SK-N-SH (cell line): ENCODE data around the gene P3H2. TPM values are rescaled to one million over a fixed set of nuclear protein-coding genes. Genes with fewer than 3 reads are reported as not detected.
A peak's percentile ranks its signal among the peaks of the same experiment; 100 is the strongest.

ENCODE experiments used
- CTCF ChIA-PET: fragments of 300-600, 350-600 bp; formaldehyde crosslinking; extraction: SDS; loops from one replicate; lab custom pipeline; 2021; lab: Yijun Ruan, JAX
- POLR2A ChIA-PET: fragments of 350-600 bp; sonication (Branson Sonifier 250); formaldehyde crosslinking; extraction: SDS; loops from one replicate; lab custom pipeline; 2020; ENCODE audit warnings: antibody characterized with exemption, inconsistent platforms; lab: Yijun Ruan, JAX
- DNase-seq: peaks from one replicate; pipeline ENCODE4 v3.0.0; 2012
- H2AFZ ChIP-seq: fragments of 200-600 bp; sonication (generic); 2 replicates; pipeline ENCODE4 v1.8.1; 2016; ENCODE audit warnings: antibody characterized with exemption, mild to moderate bottlenecking, low read depth
- H3F3A ChIP-seq: fragments of 200-600 bp; sonication (generic); replicated peaks from 2 replicates; pipeline ENCODE3; 2016; ENCODE audit warnings: antibody characterized with exemption, mild to moderate bottlenecking; ENCODE audit not compliant: insufficient read depth
- H3K27ac ChIP-seq, 2 experiments: fragments of 200-500 bp in 1 of 2; fragments of 200-600 bp in 1 of 2; sonication (Bioruptor generic) in 1 of 2; sonication (generic), shearing (Covaris generic) in 1 of 2; 2 replicates each; pipeline versions ENCODE4 v1.5.1 to v1.6.1; 2014 to 2016; ENCODE audit warnings: low read depth in 2 of 2, inconsistent platforms in 1 of 2, low read length in 1 of 2, mild to moderate bottlenecking in 1 of 2, mixed read lengths in 1 of 2
- H3K27me3 ChIP-seq: fragments of 200-600 bp; sonication (generic), shearing (Covaris generic); 2 replicates; pipeline ENCODE4 v1.6.1; 2016; ENCODE audit warnings: mixed run types; ENCODE audit not compliant: insufficient read depth
- H3K36me3 ChIP-seq, 2 experiments: fragments of 200-500 bp in 1 of 2; fragments of 200-600 bp in 1 of 2; sonication (Bioruptor generic) in 1 of 2; sonication (generic) in 1 of 2; replicated peaks in 1 of 2; 2 replicates each; pipeline versions ENCODE3 to v1.5.1; 2014 to 2016; ENCODE audit warnings: low read length in 1 of 2, mild to moderate bottlenecking in 1 of 2; ENCODE audit not compliant: insufficient read depth in 2 of 2, control insufficient read depth in 1 of 2
- H3K4me1 ChIP-seq, 2 experiments: fragments of 200-500 bp in 1 of 2; fragments of 200-600 bp in 1 of 2; sonication (Bioruptor generic) in 1 of 2; sonication (generic), shearing (Covaris generic) in 1 of 2; 2 replicates each; pipeline versions ENCODE4 v1.5.1 to v1.6.1; 2014 to 2016; ENCODE audit warnings: low read depth in 1 of 2, low read length in 1 of 2, mixed run types in 1 of 2; ENCODE audit not compliant: insufficient read depth in 2 of 2, control insufficient read depth in 1 of 2
- H3K4me2 ChIP-seq: fragments of 200-600 bp; sonication (generic), shearing (Covaris generic); 2 replicates; pipeline ENCODE4 v1.6.1; 2017; ENCODE audit warnings: mixed run types
- H3K4me3 ChIP-seq, 2 experiments: fragments of 200-500 bp in 1 of 2; fragments of 200-600 bp in 1 of 2; sonication (Bioruptor generic) in 1 of 2; sonication (generic), shearing (Covaris generic) in 1 of 2; 2 replicates each; pipeline versions ENCODE4 v1.5.1 to v1.8.1; 2014 to 2016; ENCODE audit warnings: low read depth in 2 of 2, inconsistent platforms in 1 of 2, low read length in 1 of 2, mild to moderate bottlenecking in 1 of 2, mixed read lengths in 1 of 2, moderate library complexity in 1 of 2
- H3K79me2 ChIP-seq: fragments of 200-600 bp; sonication (generic); 2 replicates; pipeline ENCODE4 v1.8.1; 2017; ENCODE audit warnings: mild to moderate bottlenecking; ENCODE audit not compliant: insufficient read depth
- H3K9ac ChIP-seq: fragments of 200-600 bp; sonication (generic); 2 replicates; pipeline ENCODE4 v1.6.1; 2017; ENCODE audit warnings: mixed run types
- H3K9me2 ChIP-seq: fragments of 200-600 bp; sonication (generic); 2 replicates; pipeline ENCODE4 v1.6.1; 2017; ENCODE audit warnings: mixed run types
- H3K9me3 ChIP-seq: fragments of 200-600 bp; sonication (generic); 2 replicates; pipeline ENCODE4 v1.6.1; 2017; ENCODE audit warnings: mixed run types, mild to moderate bottlenecking, moderate library complexity
- H4K20me1 ChIP-seq: fragments of 200-600 bp; sonication (generic); 2 replicates; pipeline ENCODE4 v1.6.1; 2017; ENCODE audit warnings: mild to moderate bottlenecking, mixed run types; ENCODE audit not compliant: insufficient read depth
- EP300 ChIP-seq, 2 experiments: IDR thresholded peaks; 2 replicates each; pipeline versions ENCODE4 v1.4.0 to v1.6.1; 2012; ENCODE audit warnings: borderline replicate concordance in 1 of 2, low read depth in 1 of 2, low read length in 1 of 2
- GABPA ChIP-seq: IDR thresholded peaks from 2 replicates; pipeline ENCODE4 v1.4.0; 2012; ENCODE audit warnings: low read depth, mild to moderate bottlenecking
- MEF2A ChIP-seq: IDR thresholded peaks from 2 replicates; pipeline ENCODE4 v1.4.0; 2012; ENCODE audit warnings: low read depth, borderline replicate concordance
- MXI1 ChIP-seq: IDR thresholded peaks from 2 replicates; pipeline ENCODE4 v1.6.1; 2012; ENCODE audit warnings: mild to moderate bottlenecking, low read depth, low read length, improper control_type of control experiment
- NRF1 ChIP-seq: IDR thresholded peaks from 2 replicates; pipeline ENCODE4 v1.6.1; 2012; ENCODE audit warnings: low read depth, mild to moderate bottlenecking, low read length
- RCOR1 ChIP-seq: fragments of 150-350 bp; IDR thresholded peaks from 2 replicates; pipeline ENCODE4 v1.6.1; 2017; ENCODE audit warnings: antibody characterized with exemption, low read length
- RXRA ChIP-seq: IDR thresholded peaks from 2 replicates; pipeline ENCODE4 v1.4.0; 2012; ENCODE audit warnings: low read depth, mild to moderate bottlenecking, borderline replicate concordance
- SIN3A ChIP-seq: IDR thresholded peaks from 2 replicates; pipeline ENCODE4 v1.6.1; 2012; ENCODE audit warnings: low read depth, mild to moderate bottlenecking, low read length, moderate library complexity, borderline replicate concordance
- TAF1 ChIP-seq: IDR thresholded peaks from 2 replicates; pipeline ENCODE4 v1.6.1; 2012; ENCODE audit warnings: low read depth, mild to moderate bottlenecking, low read length, moderate library complexity, borderline replicate concordance
- TCF12 ChIP-seq: IDR thresholded peaks from 2 replicates; pipeline ENCODE4 v1.4.0; 2012
- TEAD4 ChIP-seq: IDR thresholded peaks from 2 replicates; pipeline ENCODE4 v1.4.0; 2012; ENCODE audit warnings: mild to moderate bottlenecking, borderline replicate concordance; ENCODE audit not compliant: insufficient read depth
- YY1 ChIP-seq: IDR thresholded peaks from 2 replicates; pipeline ENCODE4 v1.4.0; 2012; ENCODE audit warnings: low read depth, mild to moderate bottlenecking
- WGBS: methylation state at CpG from one replicate; pipeline ENCODE4 v1.1.6; 2017; ENCODE audit warnings: low lambda C conversion rate; 5-methylcytosine and 5-hydroxymethylcytosine counted together
- polyA plus RNA-seq, 3 experiments: library from polyadenylated mRNA; depleted of rRNA; stranded (reverse); fragments of >200 nt; gene quantifications; 2 replicates each; pipeline ENCODE4 v1.2.3, GENCODE V29; 2012
- TF ChIP-seq, protein P1 (sequence below): fragments of 150-350 bp; IDR thresholded peaks from 2 replicates; pipeline ENCODE4 v1.6.1; 2017; ENCODE audit warnings: antibody characterized with exemption, low read length, low read depth, borderline replicate concordance
- TF ChIP-seq, protein P2 (sequence below): IDR thresholded peaks from 2 replicates; pipeline ENCODE4 v1.4.0; 2012; ENCODE audit warnings: low read depth, borderline replicate concordance

The P3H2 gene
- polyA plus RNA-seq, 1 of the 3 experiments (the other 2 are of a cell fraction): 2.8 TPM

DNA sequence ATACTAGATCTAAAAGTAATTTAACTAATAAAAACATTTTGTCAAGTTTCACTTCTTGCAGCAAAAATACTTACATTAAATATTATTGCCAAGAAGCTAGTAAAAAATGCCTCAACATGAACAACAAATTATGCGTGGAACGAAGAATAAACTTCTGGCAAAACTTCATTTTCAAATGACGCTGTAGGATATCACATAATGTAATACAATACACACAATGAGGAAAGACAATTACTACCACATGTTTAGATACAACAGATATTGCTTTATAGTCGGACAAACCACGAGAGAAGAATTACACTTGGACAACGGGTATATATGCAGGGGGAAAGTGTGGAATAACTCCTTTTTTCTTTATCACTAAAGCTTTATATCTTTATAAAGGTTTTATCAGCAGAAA is 21.6 kb downstream of the P3H2 start:
- no peak overlapping the region for H3K4me3 ChIP-seq
- H3K4me2 ChIP-seq: no peak overlapping the region
- H3K4me1 ChIP-seq: peaks cover 0 to 7% of the 10 kb centered on the region in 2 experiments; a peak in 2 of 4 replicates
- peaks cover 4% of the 10 kb centered on the region for H3F3A ChIP-seq
- H3K27me3 ChIP-seq: no peaks in the 10 kb centered on the region
- ChIA-PET POLR2A (no interaction called here), CTCF (no interaction called here)
- no peaks in the 10 kb centered on the region for H4K20me1 ChIP-seq
- no peaks in the 10 kb centered on the region for H3K9me3 ChIP-seq
- TF ChIP-seq YY1: no peak
- no peak for TF ChIP-seq TAF1
- TF ChIP-seq TCF12: peak; percentile 49
- no peak overlapping the region for H3K9ac ChIP-seq
- no peaks in the 10 kb centered on the region for H3K79me2 ChIP-seq
- H2AFZ ChIP-seq: no peak overlapping the region
- peak; percentile 42 for DNase-seq
- H3K27ac ChIP-seq: no peak overlapping the region; a peak in 1 of 4 replicates
- WGBS: 8% methylated on average over 6 of the region's 6 CpGs
- no peaks in the 10 kb centered on the region for H3K36me3 ChIP-seq
- no peaks in the 10 kb centered on the region for H3K9me2 ChIP-seq

DNA sequence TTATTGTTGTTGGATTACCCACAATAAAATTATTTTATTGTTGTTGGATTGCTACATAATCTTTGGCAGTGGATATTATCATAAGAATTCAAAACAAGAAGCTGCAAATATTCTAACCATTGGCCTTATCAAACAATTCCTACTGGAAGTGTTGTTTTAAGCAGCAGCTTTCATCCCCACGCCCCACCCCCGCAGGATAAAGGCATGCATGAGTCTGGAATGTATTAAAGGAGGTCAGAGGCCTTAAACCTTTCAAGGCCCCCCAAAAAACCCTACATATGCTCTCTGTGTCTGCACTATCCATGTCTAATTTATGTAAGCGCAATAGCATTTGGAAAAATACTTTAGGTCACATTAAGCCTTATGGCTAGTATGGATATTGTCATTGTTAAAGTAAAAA is 23.1 kb downstream of the P3H2 start:
- H3K27me3 ChIP-seq: no peaks in the 10 kb centered on the region
- H3K9ac ChIP-seq: no peak overlapping the region
- H3K4me2 ChIP-seq: no peak overlapping the region
- TF ChIP-seq MXI1 (no peak), MEF2A (no peak), TCF12 (no peak), SIN3A (no peak)
- H3F3A ChIP-seq: peaks cover 4% of the 10 kb centered on the region
- H3K4me3 ChIP-seq: no peak overlapping the region
- POLR2A ChIA-PET: no interaction called here
- no peaks in the 10 kb centered on the region for H3K79me2 ChIP-seq
- H3K27ac ChIP-seq: no peak overlapping the region
- H3K36me3 ChIP-seq: no peaks in the 10 kb centered on the region
- no peaks in the 10 kb centered on the region for H3K9me2 ChIP-seq
- 55% methylated on average over 3 of the region's 3 CpGs for WGBS
- CTCF ChIA-PET: interaction anchor here (0.6 kb wide), 1 partner anchor 11 kb away, joined by 3 read pairs; no protein-coding TSS in a partner anchor
- H3K9me3 ChIP-seq: no peaks in the 10 kb centered on the region
- peaks cover 0 to 22% of the 10 kb centered on the region in 2 experiments; a peak in 3 of 4 replicates for H3K4me1 ChIP-seq
- no peak for DNase-seq
- H2AFZ ChIP-seq: no peak overlapping the region
- H4K20me1 ChIP-seq: no peaks in the 10 kb centered on the region

DNA sequence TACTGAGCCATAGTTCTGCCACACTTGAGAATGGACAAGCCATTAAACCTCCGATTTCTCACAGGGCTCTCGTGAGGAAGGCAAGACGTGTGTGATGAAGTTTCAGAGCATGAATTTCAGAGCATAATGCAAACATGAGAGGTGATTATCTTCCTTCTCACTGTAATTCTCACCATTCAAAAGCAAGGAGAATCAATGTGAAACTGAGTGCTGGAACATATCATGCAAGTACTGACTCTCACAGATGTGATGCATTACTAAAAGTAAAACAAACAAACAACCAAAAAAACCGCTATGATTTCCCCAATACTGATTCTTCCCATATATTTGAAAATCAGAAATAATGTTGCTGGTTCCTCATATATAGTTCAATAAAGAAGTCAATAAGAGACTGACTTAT is 23.7 kb downstream of the P3H2 start:
- H3K36me3 ChIP-seq: no peaks in the 10 kb centered on the region
- no peak overlapping the region for H3K4me2 ChIP-seq
- no peaks in the 10 kb centered on the region for H3K27me3 ChIP-seq
- peaks cover 9% of the 10 kb centered on the region for H3F3A ChIP-seq
- no peak overlapping the region for H3K27ac ChIP-seq
- ChIA-PET CTCF (interaction anchor here (1.1 kb wide), 1 partner anchor 11 kb away, joined by 3 read pairs; no protein-coding TSS in a partner anchor), POLR2A (no interaction called here)
- H3K4me3 ChIP-seq: no peak overlapping the region
- H3K79me2 ChIP-seq: no peaks in the 10 kb centered on the region
- no peak overlapping the region for H3K9ac ChIP-seq
- no peak overlapping the region for H2AFZ ChIP-seq
- no peaks in the 10 kb centered on the region for H3K9me3 ChIP-seq
- no peaks in the 10 kb centered on the region for H3K9me2 ChIP-seq
- H4K20me1 ChIP-seq: no peaks in the 10 kb centered on the region
- DNase-seq: no peak
- peaks cover 0 to 27% of the 10 kb centered on the region in 2 experiments; a peak in 3 of 4 replicates for H3K4me1 ChIP-seq
- TF ChIP-seq RXRA: no peak
- no peak for TF ChIP-seq TEAD4
- TF ChIP-seq EP300 (IDR thresholded peaks at IDR 0.05; ENCODE audit: borderline replicate concordance in 1 of 2, low read depth in 1 of 2, low read length in 1 of 2): no peak
- TF ChIP-seq, protein P1, sequence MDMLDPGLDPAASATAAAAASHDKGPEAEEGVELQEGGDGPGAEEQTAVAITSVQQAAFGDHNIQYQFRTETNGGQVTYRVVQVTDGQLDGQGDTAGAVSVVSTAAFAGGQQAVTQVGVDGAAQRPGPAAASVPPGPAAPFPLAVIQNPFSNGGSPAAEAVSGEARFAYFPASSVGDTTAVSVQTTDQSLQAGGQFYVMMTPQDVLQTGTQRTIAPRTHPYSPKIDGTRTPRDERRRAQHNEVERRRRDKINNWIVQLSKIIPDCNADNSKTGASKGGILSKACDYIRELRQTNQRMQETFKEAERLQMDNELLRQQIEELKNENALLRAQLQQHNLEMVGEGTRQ: no peak
- TF ChIP-seq GABPA: no peak
- no peak for TF ChIP-seq TCF12
- no peak for TF ChIP-seq RCOR1
- TF ChIP-seq, protein P2, sequence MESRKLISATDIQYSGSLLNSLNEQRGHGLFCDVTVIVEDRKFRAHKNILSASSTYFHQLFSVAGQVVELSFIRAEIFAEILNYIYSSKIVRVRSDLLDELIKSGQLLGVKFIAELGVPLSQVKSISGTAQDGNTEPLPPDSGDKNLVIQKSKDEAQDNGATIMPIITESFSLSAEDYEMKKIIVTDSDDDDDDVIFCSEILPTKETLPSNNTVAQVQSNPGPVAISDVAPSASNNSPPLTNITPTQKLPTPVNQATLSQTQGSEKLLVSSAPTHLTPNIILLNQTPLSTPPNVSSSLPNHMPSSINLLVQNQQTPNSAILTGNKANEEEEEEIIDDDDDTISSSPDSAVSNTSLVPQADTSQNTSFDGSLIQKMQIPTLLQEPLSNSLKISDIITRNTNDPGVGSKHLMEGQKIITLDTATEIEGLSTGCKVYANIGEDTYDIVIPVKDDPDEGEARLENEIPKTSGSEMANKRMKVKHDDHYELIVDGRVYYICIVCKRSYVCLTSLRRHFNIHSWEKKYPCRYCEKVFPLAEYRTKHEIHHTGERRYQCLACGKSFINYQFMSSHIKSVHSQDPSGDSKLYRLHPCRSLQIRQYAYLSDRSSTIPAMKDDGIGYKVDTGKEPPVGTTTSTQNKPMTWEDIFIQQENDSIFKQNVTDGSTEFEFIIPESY: no peak
- TF ChIP-seq NRF1: no peak
- WGBS: 49% methylated on average over 4 of the region's 4 CpGs
